Activated T-helper 1 cell treated with anti-CD3 and anti-CD28 coated beads, Interleukin-2, amount 50 U/mL, for 16 hours (primary cell): ENCODE data around the gene HYCC1.

ENCODE experiments used
- DNase-seq, 2 donors: peaks; one replicate each; pipeline ENCODE4 v3.0.0-alpha.2; 2020; ENCODE audit warnings: low read depth in 1 of 2, low spot score in 1 of 2

HYCC1 gene

DNA sequence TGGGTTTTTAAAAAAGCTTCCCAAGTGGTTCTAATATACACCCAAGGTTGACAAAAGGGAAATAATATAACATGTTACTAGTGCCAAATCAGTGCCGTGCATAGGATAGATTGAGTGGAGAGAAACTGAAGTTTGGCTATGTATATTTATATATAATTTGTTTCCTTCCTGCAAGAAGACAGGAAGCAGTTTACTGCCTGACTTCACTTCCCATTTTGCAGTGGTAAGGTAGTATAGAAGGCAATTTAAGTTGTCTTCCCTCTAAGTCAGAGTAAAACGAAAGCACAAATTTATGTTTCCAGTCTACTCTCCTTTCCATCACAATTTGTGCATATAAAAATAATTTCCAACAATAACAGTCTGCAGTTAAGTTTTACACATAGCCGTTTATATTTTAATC lies 3.4 kb upstream of the HYCC1 start:
- no peak for DNase-seq

- no peak for DNase-seq
Observed at GRCh38 chr7:23016345-23017253, 2.7 kb upstream of the HYCC1 start.

DNA sequence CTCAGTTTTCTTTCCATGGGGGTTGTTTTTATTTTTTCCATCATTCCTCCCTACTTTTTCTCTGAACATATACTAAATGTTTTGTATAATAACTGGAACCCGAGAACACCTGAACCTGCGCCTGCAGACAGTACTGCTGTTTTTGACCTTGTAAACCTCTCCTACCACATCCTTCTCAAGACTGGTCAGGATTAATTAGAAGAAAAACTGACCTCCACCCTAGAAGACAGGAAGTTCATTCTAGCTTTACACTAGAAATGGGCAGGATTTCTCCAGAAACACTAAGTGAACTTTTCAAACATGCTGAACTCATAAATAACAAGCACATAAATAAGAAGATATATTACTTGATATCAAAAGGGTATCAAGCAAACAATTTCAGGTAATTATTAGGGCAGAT lies 751 bp upstream of the HYCC1 start:
- DNase-seq: no peak

- peak; percentile 5 for DNase-seq
Observed at GRCh38 chr7:23012908-23013714, 819 bp downstream of the HYCC1 start.

GRCh38 chr7:23012186-23012585 lies 1.7 kb downstream of the HYCC1 start:
- DNase-seq: no peak

DNA sequence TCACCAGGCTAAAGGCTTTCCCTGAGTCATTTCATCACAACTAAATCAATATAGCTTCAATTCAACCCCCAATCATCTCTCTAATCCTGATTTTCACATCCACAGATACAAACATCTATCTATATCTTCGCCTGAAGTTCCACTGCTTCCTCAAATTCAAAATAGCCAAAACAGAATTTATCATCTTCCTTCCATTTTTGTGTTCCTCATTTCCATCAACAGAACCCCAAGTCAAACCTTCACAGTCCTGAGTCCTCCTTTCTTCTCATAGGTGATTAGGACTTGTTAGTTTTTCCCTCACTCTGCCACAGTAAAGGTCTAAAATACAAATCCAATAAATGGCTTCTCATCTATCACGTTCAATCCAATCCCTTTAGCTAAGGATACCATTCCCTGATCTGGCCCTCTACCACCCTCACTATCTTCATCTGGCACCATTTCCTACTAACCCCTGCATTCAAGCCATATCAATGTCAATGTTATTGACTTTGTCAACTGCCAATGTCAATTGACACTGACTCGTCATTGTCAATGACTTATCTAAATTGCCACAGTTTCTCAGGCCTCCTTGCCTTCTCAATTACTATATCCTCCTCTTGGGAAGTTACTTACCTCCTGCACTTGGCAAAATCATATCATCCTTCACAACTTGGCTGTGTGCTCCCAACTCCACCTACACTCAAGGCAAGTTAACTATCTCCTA lies 2.6 kb downstream of the HYCC1 start:
- DNase-seq: no peak

- DNase-seq: no peak
Observed at GRCh38 chr7:23009303-23009702, 4.6 kb downstream of the HYCC1 start.

- no peak for DNase-seq
Observed at GRCh38 chr7:23004247-23004520, 9.7 kb downstream of the HYCC1 start.

DNA sequence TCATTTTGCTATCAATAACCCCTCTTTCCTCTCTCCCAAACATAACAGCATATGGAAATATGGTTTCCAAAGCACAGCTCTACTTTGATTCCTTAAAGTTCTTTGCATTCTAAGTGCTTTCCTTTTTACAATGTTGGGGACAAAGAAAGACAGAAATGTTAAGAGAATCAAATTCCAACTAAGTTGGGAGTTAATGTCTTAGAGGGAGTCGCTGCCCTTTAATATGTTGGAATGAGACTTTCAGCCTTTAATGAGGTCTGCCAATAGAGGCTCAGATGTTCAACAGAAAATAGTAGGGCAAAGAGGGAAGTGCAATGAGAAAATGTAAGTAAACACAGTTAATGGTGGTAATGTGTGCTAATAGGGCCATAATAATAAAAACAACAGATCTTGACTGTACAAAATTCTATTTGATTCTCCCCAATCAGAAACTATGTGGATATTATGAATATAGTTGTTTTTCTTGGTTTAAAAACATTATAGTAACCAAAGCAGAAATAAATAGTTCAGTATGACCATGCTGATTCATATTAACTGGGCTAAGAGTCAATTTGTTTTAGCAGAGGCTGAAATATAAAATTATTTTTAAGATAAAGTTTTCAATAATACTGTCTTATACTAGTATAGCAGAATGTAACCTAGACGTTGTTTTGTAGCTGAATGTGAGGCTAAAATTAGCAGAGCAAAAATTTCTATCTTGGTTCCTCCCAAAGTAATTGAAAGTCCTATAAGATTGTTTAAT lies 10.3 kb downstream of the HYCC1 start:
- no peak for DNase-seq

DNA sequence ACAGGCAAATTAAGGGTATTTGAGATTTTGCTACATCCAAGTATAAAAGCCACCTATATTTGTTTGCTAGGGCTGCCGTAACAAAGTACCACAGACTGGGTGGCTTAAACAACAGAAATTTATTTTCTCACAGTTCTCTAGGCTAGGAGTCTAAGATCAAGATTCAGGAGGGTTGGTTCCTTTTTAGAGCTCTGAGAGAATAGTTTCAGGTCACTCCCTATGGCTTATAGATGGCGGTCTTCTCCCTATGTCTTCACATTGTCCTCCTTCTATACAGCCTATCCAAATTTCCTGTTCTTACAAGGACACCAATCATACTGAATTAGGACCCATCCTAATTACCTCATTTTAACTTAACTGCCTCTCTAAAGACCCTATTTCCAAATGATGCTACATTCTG lies 11.2 kb downstream of the HYCC1 start:
- no peak for DNase-seq

DNA sequence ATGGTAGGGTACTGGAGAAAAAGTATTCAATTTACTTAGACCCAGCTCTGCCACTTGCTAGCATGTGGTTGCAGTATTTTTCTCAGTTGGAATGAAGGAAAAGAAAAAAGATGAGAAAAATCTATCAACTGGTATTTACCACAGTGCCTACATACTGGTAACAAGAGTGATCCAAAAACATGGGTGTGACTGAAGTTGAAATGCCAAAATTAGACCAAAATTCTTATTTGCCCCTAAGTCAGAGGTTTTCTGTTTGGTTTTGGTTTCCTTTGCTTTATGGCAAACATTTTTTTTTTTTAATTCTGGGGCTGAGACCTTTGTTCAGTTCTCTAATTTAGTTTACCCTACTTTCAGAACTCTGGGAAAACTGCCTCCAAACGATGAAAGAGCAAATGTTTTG lies 12.3 kb downstream of the HYCC1 start:
- no peak for DNase-seq

GRCh38 chr7:23000597-23001360 lies 13.2 kb downstream of the HYCC1 start:
- no peak for DNase-seq

DNA sequence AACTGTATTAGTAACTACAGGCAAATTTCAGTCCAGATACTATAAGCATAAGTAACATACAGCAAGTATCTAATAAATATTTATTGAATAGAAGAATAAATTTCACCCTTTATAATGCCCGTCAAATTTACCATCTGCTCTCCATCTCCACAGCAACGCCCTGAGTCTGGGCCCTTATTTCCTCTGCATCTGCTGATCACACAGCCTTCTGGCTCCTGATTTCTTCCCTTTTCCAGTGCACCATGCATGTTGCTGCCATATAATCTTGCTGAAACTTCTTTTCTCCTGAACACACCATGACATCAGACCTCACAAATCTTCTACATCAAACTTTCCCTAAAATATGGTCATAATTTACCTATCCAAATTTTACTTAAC lies 15.4 kb downstream of the HYCC1 start:
- no peak for DNase-seq

DNA sequence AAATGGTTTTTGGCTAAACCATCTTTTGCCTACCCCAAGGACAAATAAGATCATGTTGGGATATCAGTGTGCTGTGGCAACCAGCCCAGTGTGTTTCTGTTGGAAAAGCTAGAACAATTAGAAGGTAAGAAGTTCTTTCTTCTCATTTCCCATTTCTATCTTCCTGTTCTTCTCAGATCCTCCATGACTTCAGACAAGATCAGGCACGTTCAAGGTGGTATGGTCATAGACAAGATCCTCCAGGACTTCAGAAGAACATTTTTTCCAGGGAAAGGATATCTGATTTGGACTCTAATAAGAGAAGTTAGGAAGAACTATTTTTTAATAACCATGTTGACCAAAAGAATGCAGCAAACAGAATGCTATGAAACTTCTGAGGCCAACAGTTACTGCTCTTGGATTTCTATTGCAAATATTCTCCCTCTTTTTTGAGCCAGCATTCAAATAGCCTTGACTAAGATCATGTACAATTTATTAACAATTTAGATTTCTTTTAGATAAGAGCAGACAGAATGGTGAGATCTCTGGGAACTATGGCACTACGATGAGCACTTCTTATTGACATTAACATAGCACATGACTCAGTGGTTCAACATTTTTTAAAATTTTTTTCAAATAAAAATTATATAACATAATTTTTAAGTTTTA lies 15.9 kb downstream of the HYCC1 start:
- DNase-seq: no peak

- no peak for DNase-seq
Observed at GRCh38 chr7:22996470-22996869, 17.5 kb downstream of the HYCC1 start.

GRCh38 chr7:22995011-22995410 lies 18.9 kb downstream of the HYCC1 start:
- no peak for DNase-seq

DNA sequence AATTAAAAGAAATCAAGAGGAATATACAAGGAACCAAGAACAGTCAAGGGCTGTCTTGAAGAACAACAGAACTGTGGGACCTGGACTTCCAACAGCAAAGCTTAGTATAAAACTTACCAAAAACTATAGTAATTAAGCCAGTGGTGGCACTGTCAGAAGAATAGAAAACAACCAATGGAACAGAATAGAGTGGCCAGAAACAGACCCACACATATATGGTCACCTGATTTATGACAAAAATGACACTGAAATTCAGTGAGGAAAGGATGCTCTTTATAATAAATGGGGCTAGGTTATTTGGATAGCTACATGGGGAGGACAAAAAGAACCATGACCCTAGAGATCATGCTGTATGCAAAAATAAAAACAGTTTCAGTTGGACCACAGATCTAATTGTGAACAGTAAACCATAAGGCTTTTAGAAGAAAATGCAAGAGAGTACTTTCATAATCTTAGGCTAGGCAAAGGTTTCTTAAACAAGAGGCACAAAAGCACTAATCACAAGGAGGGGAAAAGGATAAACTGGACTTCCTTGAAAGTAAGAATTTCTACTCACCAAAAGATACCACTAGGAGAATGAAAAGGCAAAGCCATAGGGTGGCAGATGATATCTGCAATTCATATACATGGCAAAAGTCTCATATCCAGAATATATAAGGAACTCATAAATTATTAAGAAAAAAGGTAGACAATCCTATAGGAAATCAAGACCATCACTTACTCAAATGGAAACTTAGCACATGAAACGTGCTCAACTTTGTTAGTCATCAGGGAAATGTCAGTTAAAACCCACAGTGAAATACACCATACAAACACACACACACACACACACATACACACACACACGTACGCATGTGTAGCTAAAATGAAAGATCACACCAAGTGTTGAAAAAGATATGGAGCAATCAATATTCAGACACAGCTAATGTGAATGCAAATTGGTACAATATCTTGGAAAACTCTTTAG lies 20.8 kb downstream of the HYCC1 start:
- no peak for DNase-seq

- DNase-seq: no peak
Observed at GRCh38 chr7:22990588-22990949, 23.4 kb downstream of the HYCC1 start.
